Spleen (tissue), 7 donors: ENCODE data around the gene RRP1.

ENCODE experiments used
- CTCF ChIP-seq, 11 experiments: fragments of 200-600 bp in 7 of 11; fragments of 450-650 bp in 4 of 11; sonication (generic) in 4 of 11; IDR thresholded peaks in 8 of 11; conservative IDR thresholded peaks in 3 of 11; 1 replicate in 7 of 11; 2 replicates in 4 of 11; pipeline versions ENCODE4 v1.4.0 to v1.8.0; 2016 to 2021; ENCODE audit warnings: antibody characterized with exemption in 11 of 11, inconsistent platforms in 4 of 11, mild to moderate bottlenecking in 1 of 11
- POLR2A ChIP-seq, 3 donors: fragments of 450-650 bp; IDR thresholded peaks; one replicate each; pipeline ENCODE4 v1.5.1; 2017; ENCODE audit warnings: antibody characterized with exemption in 3 of 3, mild to moderate bottlenecking in 1 of 3
- POLR2AphosphoS5 ChIP-seq, 3 donors: sonication (generic); formaldehyde crosslinking; IDR thresholded peaks; one replicate each; pipeline ENCODE4 v1.5.1; 2017; ENCODE audit warnings: antibody characterized with exemption in 3 of 3
- donor health status: DM: no; HTN: no; CAD: no; lungs with moderate emphysema.
- donor health status: DM: no; HTN: no; CAD: no.
- donor health status: DM: no; HTN: no; CAD: no.

- no peak for TF ChIP-seq POLR2A (IDR thresholded peaks at IDR 0.05)
- no peak for TF ChIP-seq CTCF (IDR thresholded peaks at IDR 0.05 in 8 of 11, conservative IDR thresholded peaks at IDR 0.05 in 3 of 11)
- TF ChIP-seq POLR2AphosphoS5 (IDR thresholded peaks at IDR 0.05): no peak
Measured at GRCh38 chr21:43836616-43837015, 47.2 kb downstream of the RRP1 start.
